Fibroblast of peridontal ligament (primary cell): ENCODE data around the gene SSU72.
"Not testable (repeated sequence)": the region's sequence is repeated elsewhere in the genome, so short reads cannot be mapped to it uniquely, and the experiment has no call there.

ENCODE experiments used
- DNase-seq: peaks from one replicate; pipeline ENCODE4 v3.0.0-alpha.2; 2010; ENCODE audit errors: extremely low read depth

The SSU72 gene

GRCh38 chr1:1595341-1595740, 20.7 kb upstream of the SSU72 start:
- DNase-seq = not testable (repeated sequence)

GRCh38 chr1:1594602-1595260, 20.1 kb upstream of the SSU72 start:
- DNase-seq = no peak

- no peak for DNase-seq
Measured at GRCh38 chr1:1593834-1594601, 19.4 kb upstream of the SSU72 start.

- no peak for DNase-seq
Measured at GRCh38 chr1:1591452-1591851, 16.8 kb upstream of the SSU72 start.

- DNase-seq = no peak
Measured at GRCh38 chr1:1583347-1584010, 8.8 kb upstream of the SSU72 start.

GRCh38 chr1:1582585-1583346, 8.1 kb upstream of the SSU72 start:
- DNase-seq = no peak

- no peak for DNase-seq
Measured at GRCh38 chr1:1578371-1578940, 3.8 kb upstream of the SSU72 start.

- no peak for DNase-seq
Measured at GRCh38 chr1:1577367-1578011, 2.8 kb upstream of the SSU72 start.

- peak; percentile 61 for DNase-seq
Measured at GRCh38 chr1:1573843-1574720, 581 bp downstream of the SSU72 start.

- no peak for DNase-seq
Measured at GRCh38 chr1:1569341-1569740, 5.3 kb downstream of the SSU72 start.

- DNase-seq = no peak
Measured at GRCh38 chr1:1567891-1568291, 6.8 kb downstream of the SSU72 start.

GRCh38 chr1:1567152-1567875, 7.3 kb downstream of the SSU72 start:
- no peak for DNase-seq

- peak; percentile 22 for DNase-seq
Measured at GRCh38 chr1:1565340-1565739, 9.3 kb downstream of the SSU72 start.

GRCh38 chr1:1564268-1564667, 10.4 kb downstream of the SSU72 start:
- no peak for DNase-seq

GRCh38 chr1:1563688-1564087, 11.0 kb downstream of the SSU72 start:
- DNase-seq = no peak

- no peak for DNase-seq
Measured at GRCh38 chr1:1562556-1563195, 12.0 kb downstream of the SSU72 start.

- DNase-seq = no peak
Measured at GRCh38 chr1:1561801-1562470, 12.7 kb downstream of the SSU72 start.

GRCh38 chr1:1560178-1560577, 14.5 kb downstream of the SSU72 start:
- no peak for DNase-seq

- no peak for DNase-seq
Measured at GRCh38 chr1:1559066-1559465, 15.6 kb downstream of the SSU72 start.
